Esophagus muscularis mucosa (tissue), 4 donors: Measurements from ENCODE around the gene ZNF423.

Experiments used
- CTCF ChIP-seq, 3 experiments: fragments of 200-600 bp in 2 of 3; fragments of 450-650 bp in 1 of 3; sonication (generic) in 2 of 3; IDR thresholded peaks; one replicate each; pipeline ENCODE4 v1.5.1; 2017 to 2019; ENCODE audit warnings: antibody characterized with exemption in 3 of 3, mild to moderate bottlenecking in 2 of 3, moderate library complexity in 1 of 3
- EP300 ChIP-seq: sonication (generic); formaldehyde crosslinking; IDR thresholded peaks from one replicate; pipeline ENCODE4 v1.6.1; 2017; ENCODE audit warnings: antibody characterized with exemption
- POLR2A ChIP-seq: fragments of 450-650 bp; IDR thresholded peaks from one replicate; pipeline ENCODE4 v1.6.1; 2017; ENCODE audit warnings: antibody characterized with exemption, moderate library complexity, mild to moderate bottlenecking, low read depth

GRCh38 chr16:49610983-49611382, 244.9 kb downstream of the ZNF423 start:
- no peak for TF ChIP-seq CTCF (IDR thresholded peaks at IDR 0.05)
- no peak for TF ChIP-seq POLR2A
- no peak for TF ChIP-seq EP300
